Suppressor macrophage treated with lipopolysaccharide for 1 hour (primary cell): Measurements from ENCODE around the gene ZBTB47.

Source experiments
- DNase-seq, 3 donors: peaks; one replicate each; pipeline ENCODE4 v3.0.0-alpha.2; 2020 to 2022

Gene ZBTB47

GRCh38 chr3:42666577-42666998 is 13.1 kb downstream of the ZBTB47 start:
- DNase-seq, result no peak

DNA sequence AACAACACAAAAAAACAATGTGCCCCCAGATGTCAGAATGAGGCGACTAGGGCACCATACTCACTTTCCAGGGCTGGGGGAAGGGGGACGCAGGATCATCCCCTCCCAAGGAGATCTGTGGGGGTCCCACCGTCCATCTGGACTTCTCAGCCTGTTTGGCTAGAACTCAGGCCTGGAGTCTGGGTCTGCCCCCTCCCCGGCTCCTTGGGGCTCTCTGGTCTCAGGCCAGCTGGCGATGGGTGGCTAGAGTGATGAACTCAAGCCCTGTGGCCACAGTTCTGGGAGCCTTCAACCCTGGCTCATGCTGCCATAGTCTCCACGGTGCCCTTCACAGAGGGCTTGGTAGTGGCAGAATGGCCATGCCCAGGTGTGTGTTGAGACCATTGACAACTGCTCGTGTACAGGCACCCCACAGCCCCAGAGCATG is 13.6 kb downstream of the ZBTB47 start:
- DNase-seq, result no peak

DNA sequence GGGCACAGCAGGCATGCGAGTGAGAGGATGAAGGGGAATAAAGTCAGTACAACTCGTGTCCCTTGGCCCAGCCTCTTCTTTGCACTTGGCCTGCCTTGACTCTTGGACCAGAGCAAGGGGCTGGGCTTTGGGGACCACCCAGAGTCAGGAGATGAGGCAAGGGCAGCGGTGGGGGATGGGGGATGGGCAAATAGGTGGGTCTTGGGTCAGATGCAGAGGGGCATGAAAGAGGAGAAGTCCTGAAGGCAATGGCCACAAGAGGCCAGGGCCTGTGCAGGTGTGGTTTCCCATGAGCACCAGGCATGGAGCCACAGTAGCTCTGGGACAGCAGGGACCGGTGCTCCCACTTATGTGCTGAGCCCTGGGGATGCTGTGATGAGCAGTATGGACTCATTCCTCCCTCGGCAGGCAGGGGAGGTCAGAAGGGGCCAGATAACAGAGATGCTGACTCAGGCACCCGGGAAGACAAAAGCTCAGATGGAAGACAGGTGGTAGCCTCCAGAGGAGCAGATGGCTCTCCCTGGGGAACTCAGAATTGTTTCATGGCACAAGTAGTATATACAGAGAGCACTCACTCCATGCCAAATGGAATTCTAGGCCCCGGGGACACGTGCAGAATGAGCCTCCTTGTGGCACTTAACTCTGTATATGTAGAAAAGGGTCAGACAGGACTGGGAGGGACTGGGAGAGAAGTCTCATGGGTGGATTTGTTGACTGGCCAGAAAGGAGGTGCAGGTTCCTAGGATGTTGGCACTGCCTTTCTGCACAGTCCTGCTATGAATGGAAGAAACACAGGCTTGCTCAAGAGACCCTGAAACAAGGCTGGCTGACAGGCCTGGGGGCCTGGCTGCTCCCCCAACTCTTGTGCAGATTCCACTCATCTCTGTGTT is 14.3 kb downstream of the ZBTB47 start:
- no peak for DNase-seq

GRCh38 chr3:42668413-42668760 is 14.9 kb downstream of the ZBTB47 start:
- no peak for DNase-seq

DNA sequence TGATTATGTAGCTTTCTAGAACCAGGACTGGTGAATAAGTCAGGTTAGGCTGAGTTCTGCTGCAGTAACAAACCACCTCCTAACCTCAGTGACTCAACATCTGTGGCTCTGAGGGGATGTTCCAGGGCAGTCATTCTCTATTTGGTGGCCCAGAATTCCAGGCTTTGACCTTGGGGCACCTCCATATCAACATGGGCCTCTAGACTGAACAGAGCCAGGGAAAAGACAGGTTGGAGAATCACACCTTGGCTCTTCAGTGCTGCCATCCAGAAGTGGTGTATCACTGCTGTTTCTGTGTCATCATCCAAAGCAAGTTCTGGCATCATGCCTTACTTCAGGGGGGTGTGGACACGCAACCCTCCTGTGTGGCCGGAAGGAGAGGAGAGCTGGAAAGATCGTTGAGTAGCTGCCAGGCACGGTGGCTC is 15.3 kb downstream of the ZBTB47 start:
- no peak for DNase-seq

- DNase-seq, result no peak
Measured at GRCh38 chr3:42670051-42670576, 16.6 kb downstream of the ZBTB47 start.

DNA sequence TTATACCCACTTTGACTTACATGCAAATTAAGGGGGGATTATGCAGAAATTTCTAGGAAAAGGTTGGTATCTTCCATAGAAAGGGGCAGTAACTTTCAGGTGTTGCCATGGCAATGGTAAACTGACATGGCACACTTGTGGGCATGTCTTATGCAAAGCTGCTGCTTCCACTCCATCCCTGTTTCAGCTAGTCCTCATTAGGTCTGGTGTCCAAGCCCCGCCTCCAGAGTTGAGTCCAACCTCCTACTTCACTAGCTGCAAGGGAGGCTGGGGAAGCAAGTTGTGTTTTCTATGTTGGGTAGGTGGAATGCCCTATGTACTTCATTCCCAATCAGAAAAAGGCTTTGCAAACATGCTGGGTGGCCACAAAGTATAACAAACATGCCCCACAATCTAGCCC is 17.2 kb downstream of the ZBTB47 start:
- DNase-seq, result no peak

GRCh38 chr3:42672515-42672914 is 19.0 kb downstream of the ZBTB47 start:
- DNase-seq, result peak in 2 of 3 donors; percentile 73

DNA sequence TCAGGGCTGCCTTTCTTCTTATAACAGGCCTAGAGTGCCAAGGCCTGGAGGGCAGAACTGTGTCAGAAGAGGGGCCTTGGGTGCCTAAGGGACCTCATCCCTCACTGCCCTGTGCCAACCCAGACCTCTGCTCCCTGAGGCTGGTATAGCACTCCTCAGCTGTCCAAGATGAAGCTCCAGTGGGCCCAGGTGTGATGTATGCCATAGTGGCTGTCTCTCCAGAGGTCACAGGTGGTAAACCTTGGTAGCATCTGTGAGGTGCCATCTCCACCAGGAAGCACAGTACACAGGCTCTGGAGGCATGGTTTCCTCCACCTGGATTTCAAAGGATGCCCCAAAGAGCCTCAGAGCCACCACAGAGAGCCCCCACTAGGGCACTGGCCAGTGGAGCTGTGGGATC is 19.6 kb downstream of the ZBTB47 start:
- no peak for DNase-seq

GRCh38 chr3:42674146-42674545 is 20.6 kb downstream of the ZBTB47 start:
- no peak for DNase-seq

DNA sequence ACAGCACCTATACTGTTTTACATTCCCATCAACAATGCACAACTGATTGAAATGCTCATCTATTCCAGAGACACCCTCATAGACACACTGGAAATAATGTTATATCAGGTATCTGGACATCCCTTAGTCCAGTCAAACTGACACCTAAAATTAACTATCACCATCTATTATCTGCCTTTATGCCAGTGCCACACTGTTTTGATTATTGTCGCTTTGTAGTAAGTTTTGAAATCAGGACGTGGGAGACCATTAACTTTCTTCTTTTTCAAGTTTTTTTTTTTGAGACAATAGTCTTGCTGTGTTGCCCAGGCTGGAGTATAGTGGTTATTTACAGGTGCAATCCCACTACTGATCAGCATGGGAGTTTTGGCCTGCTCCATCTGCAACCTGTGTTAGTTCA is 22.4 kb downstream of the ZBTB47 start:
- DNase-seq, result no peak

DNA sequence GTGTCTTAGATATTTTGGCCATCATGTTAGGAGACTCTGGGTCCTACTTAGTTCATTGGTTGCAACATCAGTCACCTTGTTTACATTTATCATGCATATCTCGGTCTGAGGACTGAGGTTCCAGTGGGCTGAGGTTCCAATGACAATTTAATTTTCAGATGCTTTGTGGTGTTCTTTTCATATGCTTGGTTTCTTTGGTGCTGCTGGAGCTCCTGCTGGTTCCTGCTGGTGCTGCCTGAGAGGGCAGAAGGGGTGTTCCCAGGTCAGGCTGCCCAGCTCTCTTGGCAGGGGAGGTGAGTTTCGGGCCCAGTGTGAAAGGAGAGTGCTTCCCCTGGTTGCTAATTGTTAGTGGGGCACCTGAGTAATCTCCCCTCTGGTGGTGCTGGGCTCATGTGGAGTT is 24.9 kb downstream of the ZBTB47 start:
- DNase-seq, result no peak

- peak; percentile 65 to 78 (median 66) for DNase-seq
Measured at GRCh38 chr3:42680271-42680670, 26.8 kb downstream of the ZBTB47 start.

DNA sequence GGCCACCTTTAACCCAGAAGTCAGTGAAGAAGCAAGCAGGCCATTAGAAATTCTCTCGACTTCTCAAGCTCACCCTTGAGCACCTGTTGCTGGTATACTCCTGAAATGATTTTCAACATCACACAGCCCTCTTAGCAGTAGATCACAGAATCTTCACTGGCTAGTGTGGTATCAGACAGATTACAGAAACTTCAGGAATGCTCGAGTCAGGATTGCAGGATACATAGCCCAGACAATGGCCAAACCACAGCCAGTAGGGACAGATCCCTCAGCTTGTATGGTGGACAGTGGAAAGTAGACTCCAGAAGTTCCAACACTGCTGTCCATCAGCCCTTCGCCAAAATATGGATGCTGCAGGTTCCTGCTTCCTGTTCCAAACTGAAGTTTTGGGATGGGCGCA is 27.3 kb downstream of the ZBTB47 start:
- no peak for DNase-seq

GRCh38 chr3:42681361-42682038 is 28.0 kb downstream of the ZBTB47 start:
- DNase-seq, result peak in 1 of 3 donors; percentile 4

DNA sequence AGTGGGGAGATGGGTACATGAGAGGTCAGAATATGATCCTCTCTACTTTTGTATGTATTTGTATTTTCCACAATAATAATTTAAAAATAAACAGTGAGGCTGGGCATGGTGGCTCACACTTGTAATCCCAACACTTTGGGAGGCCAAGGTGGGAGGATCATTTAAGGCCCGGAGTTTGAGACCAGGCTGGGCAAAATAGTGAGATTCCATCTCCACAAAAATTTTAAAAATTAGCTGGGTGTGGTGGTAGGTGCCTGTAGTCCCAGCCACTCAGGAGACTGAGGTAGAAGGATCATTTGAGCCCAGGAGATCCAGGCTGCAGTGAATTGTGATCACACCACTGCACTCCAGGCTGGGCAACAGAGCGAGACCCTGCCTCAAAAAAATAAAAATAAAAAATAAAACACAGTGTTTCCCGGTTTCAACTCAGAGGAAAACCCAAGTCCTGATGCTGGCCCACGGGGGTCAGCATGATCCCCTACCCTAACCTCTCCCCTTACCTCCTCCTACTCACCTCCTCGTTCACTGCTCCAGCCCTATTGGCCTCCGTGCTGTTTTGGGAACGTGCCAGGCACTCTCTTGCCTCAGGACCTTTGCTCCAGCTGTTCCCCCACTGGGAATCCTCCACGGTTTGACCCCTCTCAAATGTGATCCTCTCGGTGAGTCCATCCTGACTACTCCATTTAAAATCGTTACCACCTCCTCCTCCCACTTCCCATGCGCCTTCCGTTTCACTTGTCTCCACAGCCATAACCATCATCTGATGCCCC is 29.0 kb downstream of the ZBTB47 start:
- no peak for DNase-seq

DNA sequence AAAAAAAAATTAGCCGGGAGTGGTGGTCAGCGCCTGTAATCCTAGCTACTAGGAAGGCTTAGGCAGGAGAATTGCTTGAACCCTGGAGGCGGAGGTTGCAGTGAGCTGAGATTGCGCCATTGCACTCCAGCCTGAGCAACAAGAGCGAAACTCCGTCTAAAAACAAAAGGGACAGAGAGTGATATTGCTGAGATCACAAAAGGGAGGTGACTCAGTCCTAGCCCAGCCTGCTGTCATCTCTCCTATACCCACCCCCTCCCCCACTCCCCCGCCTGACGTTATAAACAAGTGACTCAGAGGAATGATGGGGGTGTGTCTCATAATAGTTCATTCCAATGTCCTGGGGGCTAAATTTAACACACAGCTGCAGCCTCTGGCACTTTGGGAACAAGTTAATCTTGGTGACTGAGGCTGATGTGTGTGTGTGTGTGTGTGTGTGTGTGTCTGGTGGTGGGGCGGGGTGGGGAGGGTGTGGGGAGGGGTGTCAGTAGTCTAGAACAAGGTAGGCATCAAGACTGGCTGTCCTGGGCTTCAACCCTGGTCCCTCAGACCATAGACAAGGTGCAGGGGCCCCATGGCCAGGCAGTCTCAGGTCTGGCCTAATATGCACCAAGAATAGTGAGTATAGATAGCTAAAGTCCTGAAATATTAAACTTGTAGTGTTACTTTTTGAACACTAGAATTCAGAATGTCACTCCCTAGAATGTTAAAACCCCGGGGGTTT is 30.5 kb downstream of the ZBTB47 start:
- DNase-seq, result peak; percentile 90 to 93 (median 92)

- DNase-seq, result peak in 1 of 3 donors; percentile 4
Measured at GRCh38 chr3:42684632-42685362, 31.3 kb downstream of the ZBTB47 start.

DNA sequence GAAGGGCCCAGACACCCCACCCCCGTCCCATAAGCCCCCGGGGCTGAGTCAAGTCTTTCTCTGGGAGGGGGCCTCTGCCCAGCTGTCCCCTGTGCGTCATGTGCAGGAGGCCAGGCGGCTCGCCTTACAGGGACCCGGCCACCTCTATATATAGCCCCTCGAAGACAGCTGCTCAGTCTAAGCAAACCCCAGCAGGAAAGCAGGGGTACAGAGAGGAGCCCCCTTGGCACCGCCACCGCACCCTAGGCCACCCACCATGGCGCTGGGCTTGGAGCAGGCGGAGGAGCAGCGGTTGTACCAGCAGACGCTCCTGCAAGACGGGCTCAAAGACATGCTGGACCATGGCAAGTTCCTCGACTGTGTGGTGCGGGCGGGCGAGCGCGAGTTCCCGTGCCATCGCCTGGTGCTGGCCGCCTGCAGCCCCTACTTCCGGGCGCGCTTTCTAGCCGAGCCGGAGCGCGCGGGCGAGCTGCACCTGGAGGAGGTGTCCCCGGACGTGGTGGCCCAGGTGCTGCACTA is 31.9 kb downstream of the ZBTB47 start, which contains the start of gene KLHL40:
Gene KLHL40 (plus strand): TSS at position 175 of the 519 bp plus-strand sequence. CDS start 82 bp downstream, at position 257.
- no peak for DNase-seq

- DNase-seq, result peak in 1 of 3 donors; percentile 14
Measured at GRCh38 chr3:42685891-42686820, 32.7 kb downstream of the ZBTB47 start.
